K562 (cell line): Measurements from ENCODE around the gene REEP3. TPM values are rescaled to one million over a fixed set of nuclear protein-coding genes. Genes with fewer than 3 reads are reported as not detected.
A peak's percentile ranks its signal among the peaks of the same experiment; 100 is the strongest.

Source experiments
- SMAD4 ChIP-seq: fragments of 250-450 bp; sonication (Bioruptor Pico); conservative IDR thresholded peaks from 2 replicates; pipeline ENCODE4 v1.8.0; 2021; ENCODE audit warnings: inconsistent platforms, mild to moderate bottlenecking, moderate library complexity
- polyA plus RNA-seq, 8 experiments: library from polyadenylated mRNA; depleted of rRNA in 4 of 8; stranded (reverse) in 5 of 8; unstranded in 3 of 8; fragments of >200 nt; fragmentation: Nextera tagmentation in 2 of 8; fragmentation: Illumina TruSeq in 1 of 8; extraction: Ambion mirVana in 2 of 8; extraction: Trizol in 1 of 8; gene quantifications; 2 replicates each; pipeline versions ENCODE4 v1.2.1 to v1.2.3, GENCODE V29; 2011 to 2014; ENCODE audit warnings: inconsistent platforms in 1 of 8, missing spikeins in 1 of 8
- total RNA-seq, 7 experiments: library from RNA; depleted of rRNA in 6 of 7; stranded (reverse); fragments of >200 nt in 6 of 7; fragmentation: Illumina TruSeq in 2 of 7; extraction: Trizol in 2 of 7; gene quantifications; 2 replicates each; pipeline versions ENCODE4 v1.2.1 to v1.2.3, GENCODE V29; 2011 to 2021; ENCODE audit warnings: low replicate concordance in 1 of 7
- TF ChIP-seq, protein P1 (sequence below), 3 experiments: fragments of 200-800 bp in 1 of 3; fragments of 250-450 bp in 1 of 3; fragments of 450-650 bp in 1 of 3; sonication (Bioruptor Pico) in 1 of 3; sonication (Bioruptor generic) in 1 of 3; formaldehyde crosslinking in 1 of 3; IDR thresholded peaks; 2 replicates each; pipeline versions ENCODE4 v1.6.1 to v1.8.0; 2016 to 2022; ENCODE audit warnings: mild to moderate bottlenecking in 2 of 3, missing genetic modification characterization in 2 of 3, missing compliant biosample characterization in 1 of 3, moderate library complexity in 1 of 3
- TF ChIP-seq, protein P2 (sequence below): fragments of 450-650 bp; IDR thresholded peaks from 2 replicates; pipeline ENCODE4 v1.6.1; 2016; ENCODE audit warnings: mild to moderate bottlenecking

Gene REEP3
- total and polyA plus RNA-seq, 9 of the 15 experiments (the other 6 are each of a cell fraction or from before 2014, with no cell fraction given): 3.4 to 13.4 (median 9.2) TPM

DNA sequence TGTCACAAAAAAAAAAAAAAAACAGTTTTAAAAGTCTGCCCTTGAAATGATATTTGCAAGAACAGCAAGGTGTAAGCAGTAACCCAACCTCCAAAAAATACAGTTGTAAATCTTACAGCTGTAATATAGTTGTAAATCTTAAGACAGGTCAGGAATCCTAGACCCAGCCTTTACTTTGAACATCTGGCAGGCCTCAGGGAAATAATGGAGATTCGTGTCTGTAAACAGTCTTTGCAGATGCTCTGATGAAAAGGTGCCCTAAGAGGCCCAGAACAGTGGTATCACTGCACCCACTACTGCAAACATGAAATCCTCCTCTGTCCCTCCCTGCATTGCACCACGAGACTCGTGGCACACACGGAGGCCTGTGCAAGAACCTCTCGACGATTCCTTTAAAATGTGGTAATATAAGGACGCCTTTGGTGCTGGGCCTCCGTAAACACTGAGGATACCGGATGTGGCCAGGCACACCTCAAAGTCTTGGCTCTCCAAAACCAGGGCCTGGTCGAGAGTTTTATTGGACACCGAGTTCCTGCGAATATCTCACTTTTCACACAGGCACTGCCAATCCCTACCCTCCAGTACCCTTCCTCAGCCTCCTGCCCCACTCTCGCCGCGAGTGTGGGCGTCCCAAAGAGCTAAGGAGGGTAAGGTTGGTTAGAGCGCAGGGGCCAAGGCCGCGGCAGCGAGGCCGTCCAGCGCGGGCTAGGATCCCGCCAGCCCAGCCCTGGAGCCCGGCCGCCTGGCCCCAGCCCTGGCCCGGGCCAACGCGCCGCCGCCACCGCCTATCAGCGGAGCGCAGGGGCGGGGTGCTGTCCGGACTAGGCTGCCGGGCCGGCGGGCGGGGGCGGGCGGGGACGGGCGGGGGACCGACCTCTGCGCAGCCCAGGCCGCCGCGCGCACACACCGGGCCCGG, at the start of gene REEP3 (continued):
- TF ChIP-seq, protein P1, sequence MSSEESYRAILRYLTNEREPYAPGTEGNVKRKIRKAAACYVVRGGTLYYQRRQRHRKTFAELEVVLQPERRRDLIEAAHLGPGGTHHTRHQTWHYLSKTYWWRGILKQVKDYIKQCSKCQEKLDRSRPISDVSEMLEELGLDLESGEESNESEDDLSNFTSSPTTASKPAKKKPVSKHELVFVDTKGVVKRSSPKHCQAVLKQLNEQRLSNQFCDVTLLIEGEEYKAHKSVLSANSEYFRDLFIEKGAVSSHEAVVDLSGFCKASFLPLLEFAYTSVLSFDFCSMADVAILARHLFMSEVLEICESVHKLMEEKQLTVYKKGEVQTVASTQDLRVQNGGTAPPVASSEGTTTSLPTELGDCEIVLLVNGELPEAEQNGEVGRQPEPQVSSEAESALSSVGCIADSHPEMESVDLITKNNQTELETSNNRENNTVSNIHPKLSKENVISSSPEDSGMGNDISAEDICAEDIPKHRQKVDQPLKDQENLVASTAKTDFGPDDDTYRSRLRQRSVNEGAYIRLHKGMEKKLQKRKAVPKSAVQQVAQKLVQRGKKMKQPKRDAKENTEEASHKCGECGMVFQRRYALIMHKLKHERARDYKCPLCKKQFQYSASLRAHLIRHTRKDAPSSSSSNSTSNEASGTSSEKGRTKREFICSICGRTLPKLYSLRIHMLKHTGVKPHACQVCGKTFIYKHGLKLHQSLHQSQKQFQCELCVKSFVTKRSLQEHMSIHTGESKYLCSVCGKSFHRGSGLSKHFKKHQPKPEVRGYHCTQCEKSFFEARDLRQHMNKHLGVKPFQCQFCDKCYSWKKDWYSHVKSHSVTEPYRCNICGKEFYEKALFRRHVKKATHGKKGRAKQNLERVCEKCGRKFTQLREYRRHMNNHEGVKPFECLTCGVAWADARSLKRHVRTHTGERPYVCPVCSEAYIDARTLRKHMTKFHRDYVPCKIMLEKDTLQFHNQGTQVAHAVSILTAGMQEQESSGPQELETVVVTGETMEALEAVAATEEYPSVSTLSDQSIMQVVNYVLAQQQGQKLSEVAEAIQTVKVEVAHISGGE (CRISPR knock-in tag; IDR thresholded peaks at IDR 0.05): peak in 1 of 3 experiments; percentile 26; a peak in 1 of 6 replicates
- TF ChIP-seq, protein P2, sequence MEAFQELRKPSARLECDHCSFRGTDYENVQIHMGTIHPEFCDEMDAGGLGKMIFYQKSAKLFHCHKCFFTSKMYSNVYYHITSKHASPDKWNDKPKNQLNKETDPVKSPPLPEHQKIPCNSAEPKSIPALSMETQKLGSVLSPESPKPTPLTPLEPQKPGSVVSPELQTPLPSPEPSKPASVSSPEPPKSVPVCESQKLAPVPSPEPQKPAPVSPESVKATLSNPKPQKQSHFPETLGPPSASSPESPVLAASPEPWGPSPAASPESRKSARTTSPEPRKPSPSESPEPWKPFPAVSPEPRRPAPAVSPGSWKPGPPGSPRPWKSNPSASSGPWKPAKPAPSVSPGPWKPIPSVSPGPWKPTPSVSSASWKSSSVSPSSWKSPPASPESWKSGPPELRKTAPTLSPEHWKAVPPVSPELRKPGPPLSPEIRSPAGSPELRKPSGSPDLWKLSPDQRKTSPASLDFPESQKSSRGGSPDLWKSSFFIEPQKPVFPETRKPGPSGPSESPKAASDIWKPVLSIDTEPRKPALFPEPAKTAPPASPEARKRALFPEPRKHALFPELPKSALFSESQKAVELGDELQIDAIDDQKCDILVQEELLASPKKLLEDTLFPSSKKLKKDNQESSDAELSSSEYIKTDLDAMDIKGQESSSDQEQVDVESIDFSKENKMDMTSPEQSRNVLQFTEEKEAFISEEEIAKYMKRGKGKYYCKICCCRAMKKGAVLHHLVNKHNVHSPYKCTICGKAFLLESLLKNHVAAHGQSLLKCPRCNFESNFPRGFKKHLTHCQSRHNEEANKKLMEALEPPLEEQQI: peak; percentile 85
- peak; percentile 74 for TF ChIP-seq SMAD4 (CRISPR knock-in tag)
